ENCODE measurements around the gene BEAN1.
"Not testable (repeated sequence)": the region's sequence is repeated elsewhere in the genome, so short reads cannot be mapped to it uniquely, and the experiment has no call there.

The BEAN1 gene

DNA sequence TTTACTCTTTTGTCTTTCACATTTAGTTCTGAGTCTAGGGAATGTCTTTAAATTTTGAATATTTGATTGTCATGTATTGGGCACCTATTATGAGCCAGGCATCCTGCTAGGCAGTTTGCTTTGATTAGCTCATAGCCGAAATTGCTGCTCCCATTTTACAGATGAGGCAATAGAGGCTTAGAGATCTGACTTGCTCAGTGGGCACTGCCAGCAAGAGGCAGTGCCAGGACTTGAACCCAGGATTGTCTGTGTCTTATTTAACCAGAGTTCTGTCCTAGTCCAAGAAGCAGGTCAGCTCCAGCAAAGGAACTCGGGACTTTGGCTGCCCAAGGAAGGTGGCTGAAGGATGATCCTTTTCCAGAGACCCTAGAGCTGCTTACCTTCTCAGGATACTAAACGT is 24.5 kb downstream of the BEAN1 start:
- no peaks in the 10 kb centered on the region for H3K36me3 Mint-ChIP-seq (ENCODE audit: insufficient read depth)
- ATAC-seq (replicated peaks): no peak

DNA sequence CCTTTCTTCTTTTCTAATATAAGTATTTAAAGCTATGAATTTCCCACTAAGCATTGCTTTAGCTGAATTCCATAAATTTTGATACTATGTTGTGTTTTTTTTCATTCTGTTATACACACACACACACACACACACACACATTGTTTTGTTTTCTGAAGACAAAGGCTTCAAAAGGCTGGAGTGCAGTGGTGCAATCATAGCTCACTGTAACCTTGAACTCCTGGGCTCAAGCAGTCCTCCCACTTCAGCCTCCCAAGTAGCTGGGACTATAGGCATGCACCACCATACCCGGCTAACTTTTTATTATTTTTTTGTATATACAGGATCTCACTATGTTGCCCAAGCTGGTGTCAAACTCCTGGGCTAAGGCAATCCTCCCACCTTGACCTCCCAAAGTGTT is 26.1 kb downstream of the BEAN1 start:
- not testable (repeated sequence) for H3K4me1 Mint-ChIP-seq (ENCODE audit: low read depth in 2 of 2); H3K27me3 Mint-ChIP-seq; H3K4me3 Mint-ChIP-seq

More for the DNA sequence above, 24.5 kb downstream of the BEAN1 start:
- no peak for DNase-seq
- H3K4me3 Mint-ChIP-seq: no peak overlapping the region
- H3K27ac Mint-ChIP-seq: no peak overlapping the region
- H3K27me3 Mint-ChIP-seq: peaks cover under 1 to 3% of the 10 kb centered on the region in 2 donors
- no peaks in the 10 kb centered on the region for H3K4me1 Mint-ChIP-seq (ENCODE audit: low read depth in 2 of 2)
- H3K9me3 Mint-ChIP-seq: no peaks in the 10 kb centered on the region

DNA sequence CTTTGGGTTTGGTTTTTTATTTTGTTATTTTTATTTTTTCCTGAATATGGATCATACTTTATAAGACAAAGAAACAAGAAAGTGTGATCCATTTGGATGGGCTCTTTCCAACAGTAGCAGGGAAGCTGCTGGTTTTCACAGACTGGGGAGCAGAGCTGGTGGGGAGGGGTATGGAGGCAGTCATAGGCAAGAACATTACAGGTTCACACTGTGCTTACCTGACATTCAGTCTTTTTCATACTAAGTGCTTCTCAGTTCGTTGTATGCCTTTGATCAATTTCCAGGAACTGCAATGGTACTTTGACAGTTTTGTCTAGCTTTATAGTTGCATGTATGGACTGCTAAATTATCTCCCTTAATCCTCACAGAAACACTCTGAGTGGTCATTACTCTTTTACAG is 27.7 kb downstream of the BEAN1 start:
- Mint-ChIP-seq H3K36me3 (ENCODE audit: insufficient read depth) (no peaks in the 10 kb centered on the region), H3K4me3 (no peak overlapping the region), H3K4me1 (ENCODE audit: low read depth in 2 of 2) (no peaks in the 10 kb centered on the region), H3K27ac (no peak overlapping the region), H3K27me3 (peaks cover 16 to 21% of the 10 kb centered on the region in 2 donors), H3K9me3 (no peaks in the 10 kb centered on the region)
- ATAC-seq (replicated peaks): no peak
- no peak for DNase-seq

More for the DNA sequence above, 26.1 kb downstream of the BEAN1 start:
- H3K36me3 Mint-ChIP-seq (ENCODE audit: insufficient read depth); H3K9me3 Mint-ChIP-seq; DNase-seq; ATAC-seq (replicated peaks): not testable (repeated sequence)
- H3K27ac Mint-ChIP-seq: peak overlapping the region in 1 of 2 donors; percentile 13

DNA sequence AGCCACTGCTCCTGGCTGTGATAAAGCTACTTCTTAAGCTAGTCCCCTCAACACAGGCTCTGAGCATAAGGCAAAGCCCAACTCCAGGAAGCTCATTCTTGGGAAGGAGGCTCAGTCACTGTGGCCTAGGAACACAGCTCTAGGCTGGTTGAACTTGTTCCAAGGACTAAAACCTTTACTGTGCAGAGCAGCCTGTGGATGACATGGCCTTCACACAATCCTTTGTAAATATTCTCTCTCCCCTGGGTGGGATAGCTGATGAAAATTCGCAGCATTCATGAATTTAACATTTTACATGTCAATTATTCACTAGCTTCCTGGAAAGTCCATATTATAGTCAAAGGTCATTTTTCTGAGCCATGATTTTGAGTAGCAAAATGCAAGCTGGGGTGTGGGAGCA is 28.9 kb downstream of the BEAN1 start:
- DNase-seq: no peak
- no peaks in the 10 kb centered on the region for H3K4me1 Mint-ChIP-seq (ENCODE audit: low read depth in 2 of 2)
- H3K27ac Mint-ChIP-seq: no peak overlapping the region
- no peaks in the 10 kb centered on the region for H3K9me3 Mint-ChIP-seq
- H3K4me3 Mint-ChIP-seq: no peak overlapping the region
- ATAC-seq (replicated peaks): no peak
- peaks cover 26 to 33% of the 10 kb centered on the region in 2 donors for H3K27me3 Mint-ChIP-seq
- no peaks in the 10 kb centered on the region for H3K36me3 Mint-ChIP-seq (ENCODE audit: insufficient read depth)

DNA sequence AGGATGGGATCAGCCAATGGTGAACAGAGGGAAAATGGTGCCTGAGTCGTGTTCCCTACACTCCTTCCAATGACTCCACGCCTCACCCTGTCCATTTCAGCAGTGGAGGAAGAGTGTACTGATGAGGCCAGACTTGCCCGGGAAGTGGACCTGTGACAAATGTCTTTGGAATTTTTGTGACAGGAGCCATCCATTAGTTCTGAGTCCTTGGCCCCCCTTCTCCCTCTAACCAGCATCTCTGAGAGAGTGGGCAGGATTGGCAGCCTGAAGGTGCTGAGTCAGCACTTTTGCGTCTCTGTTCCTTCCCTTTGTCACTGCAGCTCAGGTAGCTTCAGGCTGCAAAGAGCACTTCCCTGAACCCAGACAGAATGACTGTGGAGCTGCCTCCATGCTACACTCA is 30.8 kb downstream of the BEAN1 start:
- Mint-ChIP-seq H3K9me3 (no peaks in the 10 kb centered on the region), H3K4me1 (ENCODE audit: low read depth in 2 of 2) (no peaks in the 10 kb centered on the region), H3K27ac (no peak overlapping the region), H3K27me3 (peaks cover 40 to 53% of the 10 kb centered on the region in 2 donors), H3K4me3 (no peak overlapping the region), H3K36me3 (ENCODE audit: insufficient read depth) (peaks cover 2% of the 10 kb centered on the region)
- ATAC-seq (replicated peaks) (no peak), DNase-seq (no peak)

DNA sequence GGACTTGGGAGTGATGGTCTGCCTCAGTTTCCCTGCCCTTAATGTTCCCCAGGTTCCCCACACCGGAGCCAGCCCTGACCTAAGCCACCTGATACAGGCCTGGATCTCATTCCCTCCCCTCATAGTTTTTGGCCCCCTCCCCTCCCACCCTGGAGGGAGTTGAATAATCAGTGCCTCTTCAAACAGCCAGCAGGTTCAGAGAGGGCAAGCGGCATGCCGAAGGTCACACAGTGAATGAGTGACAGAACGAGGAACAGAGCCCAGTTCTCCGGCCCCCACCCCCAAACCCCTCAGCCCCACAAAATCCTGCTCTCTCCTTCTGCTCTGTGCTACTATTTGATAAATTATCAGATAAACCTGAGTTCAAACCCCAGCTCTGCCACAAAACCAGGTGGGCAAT is 31.2 kb downstream of the BEAN1 start:
- H3K9me3 Mint-ChIP-seq: no peaks in the 10 kb centered on the region
- H3K27me3 Mint-ChIP-seq: peaks cover 44 to 57% of the 10 kb centered on the region in 2 donors
- ATAC-seq (replicated peaks) (no peak), DNase-seq (no peak)
- peaks cover 2% of the 10 kb centered on the region for H3K36me3 Mint-ChIP-seq (ENCODE audit: insufficient read depth)
- no peak overlapping the region for H3K27ac Mint-ChIP-seq
- no peak overlapping the region for H3K4me3 Mint-ChIP-seq
- no peaks in the 10 kb centered on the region for H3K4me1 Mint-ChIP-seq (ENCODE audit: low read depth in 2 of 2)

DNA sequence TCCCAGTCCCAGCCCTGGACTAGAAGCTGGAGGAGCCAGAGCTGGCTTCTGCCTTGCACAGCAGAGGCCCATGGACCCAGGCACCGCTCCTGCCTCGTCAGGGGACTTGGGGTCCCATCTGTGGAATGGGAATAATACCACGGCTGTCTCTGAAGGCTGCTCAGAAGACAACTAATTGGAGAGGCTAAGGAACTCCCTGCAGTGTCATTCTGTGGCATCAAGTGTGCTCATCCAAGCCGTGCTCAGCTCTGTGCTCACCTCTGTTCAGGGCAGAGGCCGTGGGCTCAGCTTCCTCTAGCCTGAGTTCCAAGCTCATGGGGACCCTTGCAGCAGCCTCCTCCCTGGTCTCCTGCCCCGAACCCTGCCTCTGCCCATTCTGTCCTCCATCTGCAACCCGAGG is 31.8 kb downstream of the BEAN1 start:
- Mint-ChIP-seq H3K4me1 (ENCODE audit: low read depth in 2 of 2) (no peaks in the 10 kb centered on the region), H3K9me3 (no peaks in the 10 kb centered on the region), H3K27me3 (peaks cover 50 to 62% of the 10 kb centered on the region in 2 donors), H3K4me3 (no peak overlapping the region), H3K27ac (no peak overlapping the region), H3K36me3 (ENCODE audit: insufficient read depth) (peaks cover 2% of the 10 kb centered on the region)
- ATAC-seq (replicated peaks) (no peak), DNase-seq (no peak)

DNA sequence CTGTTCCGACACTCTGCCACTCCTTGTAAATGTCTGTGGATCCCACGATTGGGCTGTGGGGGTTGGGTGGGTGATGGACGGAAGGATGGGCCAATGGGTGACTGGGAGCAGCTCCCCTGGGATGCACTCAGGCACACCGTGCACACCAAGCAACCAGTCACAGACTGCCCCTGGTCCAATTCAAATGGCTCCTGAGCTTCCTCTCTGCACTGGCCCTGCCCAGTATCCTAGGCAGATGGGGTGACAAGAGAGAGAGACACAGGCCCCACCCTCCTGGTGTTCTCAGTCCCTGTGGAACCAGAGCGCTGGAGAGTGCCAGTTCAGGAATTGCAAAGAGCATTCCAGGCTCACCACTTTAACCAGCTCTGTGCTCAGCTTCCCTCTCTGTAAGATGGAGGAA is 32.8 kb downstream of the BEAN1 start:
- peaks cover 2% of the 10 kb centered on the region for H3K36me3 Mint-ChIP-seq (ENCODE audit: insufficient read depth)
- no peak for DNase-seq
- peak overlapping the region in 1 of 2 donors; percentile 55 for H3K27ac Mint-ChIP-seq
- H3K4me1 Mint-ChIP-seq (ENCODE audit: low read depth in 2 of 2): no peaks in the 10 kb centered on the region
- no peaks in the 10 kb centered on the region for H3K9me3 Mint-ChIP-seq
- ATAC-seq (replicated peaks): no peak
- H3K4me3 Mint-ChIP-seq: no peak overlapping the region
- H3K27me3 Mint-ChIP-seq: peaks cover 57 to 73% of the 10 kb centered on the region in 2 donors

DNA sequence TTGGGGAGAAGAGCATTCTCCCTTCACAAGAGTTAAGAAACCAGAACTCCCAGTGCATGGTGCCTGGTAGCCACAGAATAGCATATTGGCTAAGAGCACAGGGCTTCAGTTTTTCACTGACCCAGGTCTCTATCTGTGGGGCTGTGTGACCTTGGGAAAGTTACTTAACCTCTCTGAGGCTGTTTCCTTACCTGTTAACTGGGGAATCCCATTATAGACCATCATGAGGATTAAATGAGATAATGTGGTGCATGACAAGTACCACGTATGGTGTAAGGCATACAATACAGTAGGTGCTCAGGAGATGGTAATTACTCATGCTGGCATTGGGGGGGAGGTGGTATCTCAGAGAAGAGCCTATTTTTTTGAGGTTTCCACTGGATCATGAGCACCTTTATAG is 33.6 kb downstream of the BEAN1 start:
- no peaks in the 10 kb centered on the region for H3K9me3 Mint-ChIP-seq
- H3K27me3 Mint-ChIP-seq: peaks cover 65 to 81% of the 10 kb centered on the region in 2 donors
- H3K4me1 Mint-ChIP-seq (ENCODE audit: low read depth in 2 of 2): no peaks in the 10 kb centered on the region
- no peak for ATAC-seq (replicated peaks)
- DNase-seq: no peak
- peaks cover 2% of the 10 kb centered on the region for H3K36me3 Mint-ChIP-seq (ENCODE audit: insufficient read depth)
- H3K4me3 Mint-ChIP-seq: no peak overlapping the region
- no peak overlapping the region for H3K27ac Mint-ChIP-seq

DNA sequence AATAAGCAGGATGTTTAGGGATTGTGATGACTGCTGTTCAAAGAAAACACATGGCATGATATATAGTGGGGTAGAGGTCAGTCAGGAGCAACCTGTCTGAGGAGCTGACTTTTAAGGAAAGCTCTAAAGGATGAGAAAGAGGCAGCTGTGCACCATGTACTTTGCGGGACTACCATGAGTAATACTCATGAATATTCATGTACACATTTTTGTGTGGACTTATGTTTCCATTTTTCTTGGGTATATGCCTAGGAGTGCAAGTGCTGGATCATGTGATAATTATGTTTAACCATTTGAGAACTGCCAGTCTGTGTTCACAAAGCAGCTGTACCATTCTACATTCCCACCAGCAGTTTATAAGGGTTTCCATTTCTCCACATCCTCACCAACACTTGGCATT is 35.8 kb downstream of the BEAN1 start:
- no peak overlapping the region for H3K4me3 Mint-ChIP-seq
- H3K9me3 Mint-ChIP-seq: peaks cover 0 to 7% of the 10 kb centered on the region in 2 donors
- peaks cover 2% of the 10 kb centered on the region for H3K36me3 Mint-ChIP-seq (ENCODE audit: insufficient read depth)
- no peak for DNase-seq
- no peak for ATAC-seq (replicated peaks)
- H3K4me1 Mint-ChIP-seq (ENCODE audit: low read depth in 2 of 2): no peaks in the 10 kb centered on the region
- no peak overlapping the region for H3K27ac Mint-ChIP-seq
- H3K27me3 Mint-ChIP-seq: peaks cover 84 to 100% of the 10 kb centered on the region in 2 donors

DNA sequence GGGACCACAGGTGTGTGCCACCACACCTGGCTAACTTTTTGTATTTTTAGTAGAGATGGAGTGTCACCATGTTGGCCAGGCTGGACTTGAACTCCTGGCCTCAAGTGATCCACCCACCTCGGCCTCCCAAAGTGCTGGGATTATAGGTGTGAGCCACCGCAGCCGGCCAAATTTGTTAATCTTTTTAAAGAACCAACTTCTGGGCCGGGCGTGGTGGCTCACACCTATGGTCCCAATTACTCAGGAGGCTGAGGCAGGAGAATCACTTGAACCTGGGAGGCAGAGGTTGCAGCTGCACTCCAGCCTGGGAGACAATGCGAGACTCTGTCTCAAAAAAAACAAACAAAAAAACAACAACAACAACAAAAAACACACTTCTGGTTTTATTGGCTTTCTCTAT is 38.9 kb downstream of the BEAN1 start:
- ATAC-seq (replicated peaks); H3K9me3 Mint-ChIP-seq; DNase-seq; H3K4me3 Mint-ChIP-seq; H3K4me1 Mint-ChIP-seq (ENCODE audit: low read depth in 2 of 2); H3K27ac Mint-ChIP-seq; H3K36me3 Mint-ChIP-seq (ENCODE audit: insufficient read depth): not testable (repeated sequence)
- peaks cover 68 to 87% of the 10 kb centered on the region in 2 donors for H3K27me3 Mint-ChIP-seq

DNA sequence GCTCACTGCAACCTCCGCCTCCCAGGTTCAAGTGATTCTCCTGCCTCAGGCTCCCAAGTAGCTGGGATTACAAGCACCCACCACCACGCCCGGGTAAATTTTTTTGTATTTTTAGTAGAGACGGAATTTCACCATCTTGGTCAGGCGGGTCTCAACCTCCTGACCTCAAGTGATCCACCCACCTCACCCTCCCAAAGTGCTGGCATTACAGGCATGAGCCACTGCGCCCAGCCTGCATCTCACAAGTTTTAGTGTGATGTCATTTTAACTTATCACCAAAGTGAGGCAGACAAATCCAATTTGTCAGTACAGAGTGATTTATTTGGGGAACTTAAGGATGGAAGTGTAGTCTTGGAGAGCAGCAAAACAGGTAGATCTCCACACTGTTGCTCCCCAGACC is 39.5 kb downstream of the BEAN1 start:
- H3K36me3 Mint-ChIP-seq (ENCODE audit: insufficient read depth); H3K27ac Mint-ChIP-seq; DNase-seq; ATAC-seq (replicated peaks); H3K4me1 Mint-ChIP-seq (ENCODE audit: low read depth in 2 of 2); H3K9me3 Mint-ChIP-seq; H3K4me3 Mint-ChIP-seq: not testable (repeated sequence)
- H3K27me3 Mint-ChIP-seq: peaks cover 63 to 80% of the 10 kb centered on the region in 2 donors

DNA sequence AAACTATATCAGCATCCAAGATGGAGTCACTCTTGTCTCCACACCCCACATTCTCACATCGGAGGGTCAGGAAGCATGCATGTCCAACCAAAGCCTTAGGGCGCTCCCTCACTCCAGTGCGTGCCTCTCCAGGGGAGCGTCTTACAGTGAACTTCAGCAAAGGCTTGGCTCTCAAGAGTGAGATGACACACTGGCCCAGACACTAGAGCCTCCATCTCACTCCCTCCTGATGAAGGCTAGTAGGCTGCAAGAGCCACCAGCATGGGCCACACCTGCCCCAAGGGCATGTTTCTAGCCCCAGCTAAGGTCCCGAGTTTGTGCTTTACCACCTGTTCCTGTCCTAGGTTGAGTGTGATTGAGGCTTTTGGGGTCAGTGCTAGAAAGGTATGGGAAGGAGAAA is 40.5 kb downstream of the BEAN1 start:
- no peak overlapping the region for H3K27ac Mint-ChIP-seq
- H3K9me3 Mint-ChIP-seq: peaks cover 0 to 7% of the 10 kb centered on the region in 2 donors
- ATAC-seq (replicated peaks) (no peak), DNase-seq (no peak)
- no peak overlapping the region for H3K4me3 Mint-ChIP-seq
- peaks cover 54 to 71% of the 10 kb centered on the region in 2 donors for H3K27me3 Mint-ChIP-seq
- H3K36me3 Mint-ChIP-seq (ENCODE audit: insufficient read depth): no peaks in the 10 kb centered on the region
- peaks cover 0 to 4% of the 10 kb centered on the region in 2 donors for H3K4me1 Mint-ChIP-seq (ENCODE audit: low read depth in 2 of 2)

DNA sequence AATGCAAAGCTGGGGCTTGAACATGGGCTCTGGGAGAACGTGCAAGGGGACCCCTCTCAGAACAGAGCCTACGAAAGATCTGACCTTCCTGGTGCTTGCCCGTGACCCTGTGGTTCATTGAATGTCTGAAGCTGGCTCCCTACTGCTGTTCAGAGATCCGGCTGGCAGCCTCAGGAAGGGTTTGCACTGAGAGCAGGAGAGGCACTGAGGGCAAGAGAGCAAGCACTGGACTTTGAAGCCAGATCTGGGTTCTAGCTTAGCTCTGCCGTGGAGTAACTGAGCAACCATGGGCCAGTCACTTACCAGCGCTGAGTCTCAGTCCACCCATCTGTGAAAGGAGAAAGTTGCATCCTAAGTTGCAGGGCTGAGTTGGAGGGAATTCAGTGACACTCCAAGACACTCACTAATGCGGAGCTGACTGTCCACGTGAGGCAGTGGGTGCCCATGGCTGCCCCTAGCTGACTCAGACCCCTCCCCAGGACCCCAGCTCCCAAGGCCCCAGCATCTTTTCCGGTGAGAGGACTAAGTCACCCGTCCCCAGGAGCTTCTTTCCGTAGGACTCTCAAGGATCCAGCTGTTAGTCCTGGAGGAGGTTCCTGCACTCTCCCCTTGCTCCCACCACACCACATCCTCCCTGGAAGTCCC is 41.3 kb downstream of the BEAN1 start:
- peaks cover 0 to 7% of the 10 kb centered on the region in 2 donors for H3K9me3 Mint-ChIP-seq
- H3K27ac Mint-ChIP-seq: peak overlapping the region in 1 of 2 donors; percentile 25
- H3K36me3 Mint-ChIP-seq (ENCODE audit: insufficient read depth): no peaks in the 10 kb centered on the region
- no peak overlapping the region for H3K4me3 Mint-ChIP-seq
- DNase-seq (no peak), ATAC-seq (replicated peaks) (no peak)
- peaks cover 0 to 4% of the 10 kb centered on the region in 2 donors for H3K4me1 Mint-ChIP-seq (ENCODE audit: low read depth in 2 of 2)
- H3K27me3 Mint-ChIP-seq: peaks cover 48 to 62% of the 10 kb centered on the region in 2 donors
